HG02678 (cell line): ENCODE data around the gene SCFD2.
"Not testable (repeated sequence)": the region's sequence is repeated elsewhere in the genome, so short reads cannot be mapped to it uniquely, and the experiment has no call there.

ENCODE experiments used
- ATAC-seq: cut with Tn5 transposase; IDR thresholded peaks from one replicate; pipeline ENCODE4 v1.9.1; 2021; ENCODE audit warnings: mild to moderate bottlenecking, moderate library complexity; ENCODE audit not compliant: unreplicated experiment

SCFD2 gene

DNA sequence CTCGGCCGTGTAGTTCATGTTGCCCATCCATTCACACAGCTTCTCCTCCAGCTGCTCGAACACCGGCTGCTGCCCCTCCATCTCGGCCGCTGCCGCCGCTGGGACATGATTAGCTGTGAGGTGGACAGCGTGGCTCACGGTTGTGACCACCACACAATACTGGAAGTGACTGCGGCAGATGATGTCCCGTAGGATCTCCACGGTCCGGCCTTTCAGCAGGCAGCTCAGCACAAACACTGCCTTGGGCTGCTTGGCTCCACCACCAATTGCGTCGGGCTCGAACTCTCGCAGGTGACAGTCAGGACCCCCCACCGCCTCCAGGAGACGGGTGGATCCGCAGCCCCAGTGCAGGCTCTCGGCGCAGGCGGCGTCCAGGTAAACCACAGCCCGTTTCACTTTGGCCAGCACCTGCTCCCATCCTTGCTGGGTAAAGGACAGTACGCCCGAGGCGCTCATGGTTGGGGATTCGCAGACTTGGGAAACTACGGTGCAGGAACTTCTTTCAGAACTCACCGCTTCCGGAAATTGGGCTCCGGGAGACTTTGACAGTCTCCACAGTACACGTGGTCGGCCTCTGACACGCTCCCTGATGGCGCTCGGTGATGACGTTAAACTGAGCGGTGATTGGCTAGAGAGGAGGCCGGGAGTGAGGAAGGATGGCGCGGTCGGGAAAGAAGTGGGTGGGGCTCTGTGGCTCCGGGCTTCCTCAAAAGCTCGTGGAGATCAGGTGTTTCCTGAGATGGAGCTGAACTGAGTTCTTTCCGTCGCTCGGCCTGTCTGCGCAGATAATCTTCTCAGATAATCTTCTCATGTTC lies at the start of gene SCFD2:
SCFD2 (minus strand) TSS at position 576 of the 815 bp plus-strand sequence.
- peak; percentile 99 for ATAC-seq

DNA sequence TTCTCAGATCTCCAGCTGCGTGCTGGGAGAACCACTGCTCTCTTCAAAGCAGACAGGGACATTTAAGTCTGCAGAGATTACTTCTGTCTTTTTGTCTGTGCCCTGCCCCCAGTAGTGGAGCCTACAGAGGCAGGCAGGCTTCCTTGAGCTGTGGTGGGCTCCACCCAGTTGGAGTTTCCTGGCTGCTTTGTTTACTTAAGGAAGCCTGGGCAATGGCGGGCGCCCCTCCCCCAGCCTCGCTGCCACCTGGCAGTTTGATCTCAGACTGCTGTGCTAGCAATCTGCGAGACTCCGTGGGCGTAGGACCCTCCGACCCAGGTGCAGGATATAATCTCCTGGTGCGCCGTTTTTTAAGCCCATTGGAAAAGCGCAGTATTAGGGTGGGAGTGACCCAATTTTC lies 43.6 kb upstream of the SCFD2 start:
- ATAC-seq, result not testable (repeated sequence)

- ATAC-seq, result no peak
Observed at GRCh38 chr4:53380221-53380620, 14.4 kb upstream of the SCFD2 start.

- peak; percentile 39 for ATAC-seq
Observed at GRCh38 chr4:53378171-53378482, 12.3 kb upstream of the SCFD2 start.

- peak; percentile 85 for ATAC-seq
Observed at GRCh38 chr4:53377319-53378170, 11.7 kb upstream of the SCFD2 start, which contains the start of gene FIP1L1. Gene FIP1L1 (plus strand): TSS chr4:53377641. CDS start chr4:53377839, 198 bp downstream.

GRCh38 chr4:53376900-53377299 lies 11.0 kb upstream of the SCFD2 start:
- no peak for ATAC-seq

GRCh38 chr4:53374777-53375258 lies 9.0 kb upstream of the SCFD2 start:
- no peak for ATAC-seq

DNA sequence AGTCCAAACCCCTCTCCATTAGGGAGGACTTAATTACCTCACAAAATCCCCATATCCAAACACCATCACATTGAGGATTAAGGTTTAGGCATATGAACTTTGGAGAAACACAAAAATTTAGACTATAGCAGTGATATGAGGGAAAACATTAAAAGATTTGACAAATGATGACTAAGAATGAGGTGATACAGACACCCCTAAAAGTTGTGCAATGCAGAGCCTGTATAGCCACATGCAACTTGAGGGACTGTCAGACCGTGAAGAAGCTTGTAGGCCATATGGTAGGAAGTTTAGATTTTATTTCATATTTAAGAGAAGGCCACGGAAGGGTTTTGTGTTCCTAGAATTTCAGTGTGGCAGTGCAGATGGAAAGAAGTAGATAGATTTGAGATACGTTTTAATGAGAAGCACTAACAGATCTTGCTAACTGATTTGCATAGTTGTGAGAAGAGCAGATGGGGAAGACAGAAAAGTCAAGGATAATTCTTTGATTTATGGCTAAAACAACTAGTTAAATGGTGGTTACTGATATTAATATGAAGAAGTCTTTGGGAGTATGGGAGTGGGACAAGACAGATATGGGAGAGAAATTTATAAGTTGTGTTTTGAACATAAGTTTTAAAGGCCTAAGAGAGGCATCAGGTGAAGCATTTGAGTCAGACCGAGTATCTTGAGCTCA lies 6.1 kb upstream of the SCFD2 start:
- no peak for ATAC-seq

GRCh38 chr4:53371049-53371448 lies 5.2 kb upstream of the SCFD2 start:
- ATAC-seq, result no peak

DNA sequence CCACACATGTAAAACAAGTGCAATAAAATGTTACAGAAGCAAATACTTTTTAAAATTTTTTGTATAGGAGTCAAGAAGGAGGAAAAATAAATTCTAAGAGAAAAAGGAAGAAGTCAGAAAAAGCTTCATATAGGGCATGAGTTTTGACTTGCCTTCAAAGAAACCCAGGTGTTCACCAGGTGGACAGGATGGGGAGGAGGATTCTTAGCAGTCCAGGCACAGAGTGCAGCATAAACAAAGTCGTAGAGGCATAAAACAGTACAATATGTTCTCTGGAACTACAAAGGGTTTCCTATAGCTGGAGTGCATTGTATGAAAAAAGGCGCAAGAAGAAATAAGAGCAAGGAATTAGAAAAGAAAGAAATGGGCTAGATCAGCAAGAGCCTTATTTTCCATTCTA lies 1.9 kb upstream of the SCFD2 start:
- no peak for ATAC-seq

DNA sequence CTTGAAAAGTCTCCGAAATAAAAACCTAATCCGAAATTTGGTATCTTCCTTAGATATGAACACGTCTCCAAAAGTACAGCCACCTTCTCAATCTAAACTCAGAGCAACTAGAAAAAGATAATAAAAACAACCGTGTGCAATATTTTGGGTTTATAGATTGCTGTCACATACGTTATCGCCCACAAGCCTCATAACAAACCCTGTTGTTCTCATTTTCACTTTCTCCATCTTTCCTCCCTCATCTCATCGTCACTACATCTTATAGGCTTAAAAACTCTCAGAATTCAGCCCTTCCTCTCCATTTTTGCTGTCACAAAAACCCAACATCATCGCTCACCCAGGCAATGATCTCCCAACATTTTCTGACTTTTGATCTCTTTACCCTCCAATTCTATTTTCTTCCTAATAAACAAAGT lies 448 bp upstream of the SCFD2 start:
- ATAC-seq, result peak; percentile 13

DNA sequence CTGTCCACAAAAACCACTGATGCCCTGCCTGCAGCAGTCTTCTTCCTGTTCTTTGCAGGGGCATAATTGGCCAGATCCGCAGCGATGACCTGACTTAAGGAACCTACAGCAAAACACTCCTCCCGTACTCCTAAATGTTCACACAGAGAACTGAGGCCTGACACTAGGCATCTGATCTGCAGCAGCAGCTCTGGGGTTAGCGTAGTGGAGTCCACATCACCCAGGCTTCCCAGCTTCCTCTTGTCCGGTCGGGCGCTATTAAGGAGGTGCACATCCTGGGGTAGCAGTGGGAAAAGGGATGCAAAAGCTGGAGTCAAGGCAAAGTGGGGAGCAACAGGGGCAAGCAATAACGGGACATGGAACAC lies 758 bp downstream of the SCFD2 start:
- ATAC-seq, result peak; percentile 5

DNA sequence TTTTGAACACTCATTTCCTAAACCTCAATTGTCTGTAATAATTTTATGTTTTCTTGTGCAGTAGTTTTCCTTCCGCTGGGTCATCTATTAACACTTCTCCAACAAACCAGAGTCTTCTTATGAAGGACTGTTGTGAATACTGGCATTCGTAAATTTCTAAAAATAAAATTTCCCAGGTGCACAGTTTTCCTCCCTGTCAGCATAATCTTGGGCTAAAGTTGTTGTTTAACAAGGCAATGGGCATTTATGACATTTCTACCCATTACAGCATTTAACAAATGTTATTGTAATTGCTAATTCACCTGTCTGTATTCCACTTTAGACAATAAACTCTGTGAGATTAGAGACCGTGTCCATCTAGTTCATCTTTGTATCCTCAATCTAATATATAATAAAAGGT lies 1.2 kb downstream of the SCFD2 start:
- no peak for ATAC-seq

- no peak for ATAC-seq
Observed at GRCh38 chr4:53362093-53362492, 3.8 kb downstream of the SCFD2 start.

- ATAC-seq, result no peak
Observed at GRCh38 chr4:53361451-53361850, 4.4 kb downstream of the SCFD2 start.

DNA sequence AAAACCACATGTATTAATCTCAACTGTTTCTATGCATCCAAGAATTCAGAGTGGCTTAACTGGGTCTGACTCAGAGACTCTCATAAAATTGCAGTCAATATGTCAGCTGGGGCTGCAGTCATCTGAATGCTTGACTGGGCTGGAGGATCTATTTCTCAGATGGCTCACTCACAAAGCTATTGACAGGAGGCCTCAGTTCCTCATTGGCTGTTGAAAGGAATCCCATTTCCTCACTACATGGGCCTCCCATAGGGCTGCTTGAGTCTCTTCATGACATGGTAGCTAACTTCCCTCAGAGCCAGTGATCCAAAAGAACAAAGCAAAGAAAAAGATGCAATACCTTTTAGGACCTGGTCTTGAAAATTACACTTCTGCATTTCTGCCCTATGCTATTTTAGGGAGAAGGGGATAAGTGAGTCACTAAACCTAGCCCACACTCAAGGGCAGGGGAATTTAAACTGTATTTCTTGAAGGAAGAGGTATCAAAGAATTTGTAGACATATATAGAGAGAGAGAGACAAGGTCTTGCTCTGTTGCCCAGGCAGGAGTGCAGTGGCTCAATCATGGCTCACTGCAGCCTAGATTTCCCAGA lies 9.8 kb downstream of the SCFD2 start:
- no peak for ATAC-seq

DNA sequence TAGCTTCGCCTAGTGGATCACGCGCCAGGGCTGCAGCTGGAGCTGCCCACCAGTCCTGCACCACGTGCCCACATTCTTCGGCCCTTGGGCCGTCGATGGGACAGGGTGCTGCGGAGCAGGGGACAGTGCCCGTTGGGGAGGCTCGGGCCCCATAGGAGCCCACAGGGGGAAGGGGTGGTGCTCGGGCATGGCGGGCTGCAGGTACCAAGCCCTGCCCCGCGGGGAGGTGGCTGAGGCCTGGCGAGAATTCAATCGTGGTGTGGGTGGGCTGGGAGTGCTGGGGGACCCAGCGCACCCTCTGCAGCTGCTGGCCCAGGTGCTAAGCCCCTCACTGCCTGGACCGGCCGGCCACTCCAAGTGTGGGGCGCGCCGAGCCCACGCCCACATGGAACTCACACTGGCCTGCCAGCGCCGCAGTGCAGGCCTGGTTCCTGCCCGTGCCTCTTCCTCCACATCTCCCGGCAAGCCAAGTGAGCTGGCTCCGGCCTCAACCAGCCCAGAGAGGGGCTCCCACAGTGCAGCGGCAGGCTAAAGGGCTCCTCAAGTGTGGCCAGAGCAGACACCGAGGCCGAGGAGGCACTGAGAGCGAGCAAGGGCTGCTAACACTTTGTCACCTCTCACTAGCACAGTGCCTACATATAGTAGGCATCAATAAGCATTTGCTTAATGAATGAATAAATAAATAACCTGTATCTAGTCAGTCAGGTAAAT lies 11.7 kb downstream of the SCFD2 start:
- no peak for ATAC-seq

GRCh38 chr4:53349091-53349491 lies 16.8 kb downstream of the SCFD2 start:
- ATAC-seq, result no peak

- no peak for ATAC-seq
Observed at GRCh38 chr4:53348046-53348445, 17.8 kb downstream of the SCFD2 start.
